HepG2 (cell line): ENCODE results near the gene OSGIN1. TPM values are rescaled to one million over a fixed set of nuclear protein-coding genes. Genes with fewer than 3 reads are reported as not detected.

Experiments
- CHD4 ChIP-seq: fragments of 200-600 bp; sonication (generic); IDR thresholded peaks from 2 replicates; pipeline ENCODE4 v1.7.0; 2017; ENCODE audit warnings: mild to moderate bottlenecking, low read length, borderline replicate concordance
- FOXK1 ChIP-seq: sonication (generic); formaldehyde crosslinking; IDR thresholded peaks from 2 replicates; pipeline ENCODE4 v1.4.0; 2020; ENCODE audit warnings: low read depth, missing genetic modification reagents, borderline replicate concordance
- HNRNPH1 ChIP-seq: fragments of 200-400 bp; formaldehyde crosslinking; optimal IDR thresholded peaks from 2 replicates; pipeline ENCODE3; 2017; ENCODE audit warnings: mild to moderate bottlenecking, low read depth, low read length
- HNRNPK ChIP-seq: fragments of 200-400 bp; formaldehyde crosslinking; IDR thresholded peaks from 2 replicates; pipeline ENCODE4 v1.6.1; 2018; ENCODE audit warnings: low read length, low read depth, moderate library complexity, mild to moderate bottlenecking; ENCODE audit not compliant: poor library complexity, severe bottlenecking
- MED1 ChIP-seq: sonication (generic); formaldehyde crosslinking; IDR thresholded peaks from 2 replicates; pipeline ENCODE4 v1.4.0; 2020; ENCODE audit warnings: missing genetic modification reagents
- SAP130 ChIP-seq: IDR thresholded peaks from 2 replicates; pipeline ENCODE4 v1.6.1; 2016; ENCODE audit warnings: low read depth
- TOE1 ChIP-seq: sonication (generic); formaldehyde crosslinking; IDR thresholded peaks from 2 replicates; pipeline ENCODE4 v1.4.0; 2020; ENCODE audit warnings: mild to moderate bottlenecking, missing genetic modification reagents
- ZNF260 ChIP-seq: sonication (generic); formaldehyde crosslinking; IDR thresholded peaks from 2 replicates; pipeline ENCODE4 v1.4.0; 2020; ENCODE audit warnings: missing genetic modification reagents, low read depth, mild to moderate bottlenecking, borderline replicate concordance
- ZNF33A ChIP-seq: sonication (generic); formaldehyde crosslinking; IDR thresholded peaks from 2 replicates; pipeline ENCODE4 v1.5.1; 2020; ENCODE audit warnings: missing genetic modification reagents, mild to moderate bottlenecking, moderate library complexity, borderline replicate concordance
- ZNF431 ChIP-seq: sonication (generic); formaldehyde crosslinking; IDR thresholded peaks from 2 replicates; pipeline ENCODE4 v1.9.0; 2022; ENCODE audit warnings: missing genetic modification reagents, low read depth, mild to moderate bottlenecking, borderline replicate concordance
- ZNF749 ChIP-seq: sonication (generic); formaldehyde crosslinking; IDR thresholded peaks from 2 replicates; pipeline ENCODE4 v1.8.0; 2022; ENCODE audit warnings: mild to moderate bottlenecking, missing genetic modification reagents, moderate library complexity, borderline replicate concordance
- ZNF773 ChIP-seq: sonication (generic); formaldehyde crosslinking; IDR thresholded peaks from 2 replicates; pipeline ENCODE4 v1.4.0; 2020; ENCODE audit warnings: missing genetic modification reagents, borderline replicate concordance
- polyA plus RNA-seq, 8 experiments: library from polyadenylated mRNA; depleted of rRNA in 3 of 8; stranded (reverse) in 7 of 8; unstranded in 1 of 8; fragments of >200 nt; fragmentation: Illumina TruSeq in 4 of 8; extraction: Trizol in 4 of 8; gene quantifications; 2 replicates each; pipeline versions ENCODE4 v1.2.1 to v1.2.3, GENCODE V29; 2011 to 2016; ENCODE audit warnings: low read depth in 4 of 8, missing spikeins in 1 of 8, mixed read lengths in 1 of 8; ENCODE audit not compliant: insufficient read depth in 1 of 8
- total RNA-seq, 5 experiments: library from RNA; depleted of rRNA; stranded (reverse); fragments of >200 nt; fragmentation: Illumina TruSeq; extraction: Trizol; gene quantifications; 2 replicates each; pipeline ENCODE4 v1.2.3, GENCODE V29; 2016; ENCODE audit warnings: low read depth in 1 of 5
- TF ChIP-seq, protein P1 (sequence below): sonication (generic); formaldehyde crosslinking; IDR thresholded peaks from 2 replicates; pipeline ENCODE4 v1.8.1; 2023; ENCODE audit warnings: mild to moderate bottlenecking, missing genetic modification reagents, borderline replicate concordance
- TF ChIP-seq, protein P2 (sequence below): IDR thresholded peaks from 2 replicates; pipeline ENCODE4 v1.6.1; 2016; ENCODE audit warnings: control low read depth
- TF ChIP-seq, protein P3 (sequence below): sonication (generic); formaldehyde crosslinking; IDR thresholded peaks from 2 replicates; pipeline ENCODE4 v1.8.1; 2023; ENCODE audit warnings: mild to moderate bottlenecking, missing genetic modification reagents
- TF ChIP-seq, protein P4 (sequence below): sonication (generic); formaldehyde crosslinking; IDR thresholded peaks from 2 replicates; pipeline ENCODE4 v1.5.0; 2020; ENCODE audit warnings: mild to moderate bottlenecking, low read depth, missing genetic modification reagents, borderline replicate concordance
- TF ChIP-seq, protein P5 (sequence below): sonication (generic); formaldehyde crosslinking; IDR thresholded peaks from 2 replicates; pipeline ENCODE4 v1.4.0; 2020; ENCODE audit warnings: missing genetic modification reagents, borderline replicate concordance
- TF ChIP-seq, protein P6 (sequence below): sonication (generic); formaldehyde crosslinking; IDR thresholded peaks from 2 replicates; pipeline ENCODE4 v1.4.0; 2020; ENCODE audit warnings: missing genetic modification reagents

The OSGIN1 gene
- total and polyA plus RNA-seq, 2 of the 13 experiments (the other 11 are each of a cell fraction or from before 2014, with no cell fraction given), result 20.5 to 27.1 TPM

DNA sequence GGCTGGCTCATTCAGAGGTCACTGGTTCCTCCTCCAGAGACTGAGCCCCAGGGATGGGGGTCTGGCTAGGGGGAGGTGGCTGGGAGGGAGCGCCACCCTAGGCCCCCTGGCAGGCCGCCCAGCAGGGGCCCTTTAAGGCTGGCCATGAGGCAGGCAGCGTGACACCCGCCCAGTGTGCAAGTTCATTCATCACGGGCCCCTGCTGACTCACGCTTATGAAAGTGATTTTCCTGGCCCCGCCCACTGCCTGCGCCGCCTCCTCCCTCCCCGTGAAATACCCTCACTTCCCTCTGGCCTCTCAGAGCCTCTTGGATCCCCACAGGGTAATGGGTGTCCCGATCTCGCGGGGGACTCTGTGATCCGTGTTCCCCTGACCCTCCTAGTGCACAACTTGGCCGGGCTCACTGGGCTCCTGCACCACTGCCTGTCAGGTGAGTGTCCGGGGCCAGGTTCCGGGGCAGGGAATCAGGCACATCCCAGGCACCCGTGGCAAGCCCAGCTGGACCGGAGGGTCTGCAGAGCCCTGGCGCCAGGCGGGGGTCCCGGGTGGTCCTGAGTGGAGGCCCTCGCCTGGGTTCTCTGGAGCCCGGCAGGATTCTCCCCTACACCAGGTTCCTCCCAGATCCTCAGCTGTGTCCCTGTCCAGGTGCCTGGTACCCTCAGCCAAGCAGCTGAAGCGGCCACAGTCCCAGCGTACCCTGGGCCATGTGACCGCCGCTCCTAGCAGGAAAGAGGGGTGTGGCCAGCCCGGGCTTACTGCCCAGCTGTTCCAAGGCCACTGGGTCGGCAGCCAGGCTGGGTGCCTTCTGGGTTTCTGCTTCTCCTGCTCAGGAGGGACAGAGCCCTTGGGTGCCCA lies at the start of gene OSGIN1 (continued):
- TF ChIP-seq, protein P1, sequence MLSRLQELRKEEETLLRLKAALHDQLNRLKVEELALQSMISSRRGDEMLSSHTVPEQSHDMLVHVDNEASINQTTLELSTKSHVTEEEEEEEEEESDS (CRISPR knock-in tag), result 0 out of 2 replicates have a peak, but pooled peaks have one; percentile 35
- TF ChIP-seq, protein P2, sequence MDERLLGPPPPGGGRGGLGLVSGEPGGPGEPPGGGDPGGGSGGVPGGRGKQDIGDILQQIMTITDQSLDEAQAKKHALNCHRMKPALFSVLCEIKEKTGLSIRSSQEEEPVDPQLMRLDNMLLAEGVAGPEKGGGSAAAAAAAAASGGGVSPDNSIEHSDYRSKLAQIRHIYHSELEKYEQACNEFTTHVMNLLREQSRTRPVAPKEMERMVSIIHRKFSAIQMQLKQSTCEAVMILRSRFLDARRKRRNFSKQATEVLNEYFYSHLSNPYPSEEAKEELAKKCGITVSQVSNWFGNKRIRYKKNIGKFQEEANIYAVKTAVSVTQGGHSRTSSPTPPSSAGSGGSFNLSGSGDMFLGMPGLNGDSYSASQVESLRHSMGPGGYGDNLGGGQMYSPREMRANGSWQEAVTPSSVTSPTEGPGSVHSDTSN (CRISPR knock-in tag), result no peak
- peak; percentile 58 for TF ChIP-seq FOXK1 (CRISPR knock-in tag)
- TF ChIP-seq ZNF773, result 0 out of 2 replicates have a peak, but pooled peaks have one; percentile 68
- no peak for TF ChIP-seq HNRNPH1
- peak; percentile 76 for TF ChIP-seq MED1 (CRISPR knock-in tag)
- peak; percentile 25; the same call in 1 of the 2 replicates for TF ChIP-seq TOE1
- peak; percentile 95 for TF ChIP-seq SAP130 (CRISPR knock-in tag)
- TF ChIP-seq CHD4, result peak; percentile 33; the same call in 1 of the 2 replicates
- TF ChIP-seq ZNF749 (CRISPR knock-in tag), result peak; percentile 22; the same call in 1 of the 2 replicates
- TF ChIP-seq, protein P3, sequence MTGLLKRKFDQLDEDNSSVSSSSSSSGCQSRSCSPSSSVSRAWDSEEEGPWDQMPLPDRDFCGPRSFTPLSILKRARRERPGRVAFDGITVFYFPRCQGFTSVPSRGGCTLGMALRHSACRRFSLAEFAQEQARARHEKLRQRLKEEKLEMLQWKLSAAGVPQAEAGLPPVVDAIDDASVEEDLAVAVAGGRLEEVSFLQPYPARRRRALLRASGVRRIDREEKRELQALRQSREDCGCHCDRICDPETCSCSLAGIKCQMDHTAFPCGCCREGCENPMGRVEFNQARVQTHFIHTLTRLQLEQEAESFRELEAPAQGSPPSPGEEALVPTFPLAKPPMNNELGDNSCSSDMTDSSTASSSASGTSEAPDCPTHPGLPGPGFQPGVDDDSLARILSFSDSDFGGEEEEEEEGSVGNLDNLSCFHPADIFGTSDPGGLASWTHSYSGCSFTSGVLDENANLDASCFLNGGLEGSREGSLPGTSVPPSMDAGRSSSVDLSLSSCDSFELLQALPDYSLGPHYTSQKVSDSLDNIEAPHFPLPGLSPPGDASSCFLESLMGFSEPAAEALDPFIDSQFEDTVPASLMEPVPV (CRISPR knock-in tag), result peak; percentile 88
- TF ChIP-seq ZNF260 (CRISPR knock-in tag), result no peak
- TF ChIP-seq, protein P4, sequence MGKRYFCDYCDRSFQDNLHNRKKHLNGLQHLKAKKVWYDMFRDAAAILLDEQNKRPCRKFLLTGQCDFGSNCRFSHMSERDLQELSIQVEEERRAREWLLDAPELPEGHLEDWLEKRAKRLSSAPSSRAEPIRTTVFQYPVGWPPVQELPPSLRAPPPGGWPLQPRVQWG (CRISPR knock-in tag), result no peak
- no peak; the same call in 1 of the 2 replicates for TF ChIP-seq ZNF431 (CRISPR knock-in tag)
- TF ChIP-seq, protein P5, sequence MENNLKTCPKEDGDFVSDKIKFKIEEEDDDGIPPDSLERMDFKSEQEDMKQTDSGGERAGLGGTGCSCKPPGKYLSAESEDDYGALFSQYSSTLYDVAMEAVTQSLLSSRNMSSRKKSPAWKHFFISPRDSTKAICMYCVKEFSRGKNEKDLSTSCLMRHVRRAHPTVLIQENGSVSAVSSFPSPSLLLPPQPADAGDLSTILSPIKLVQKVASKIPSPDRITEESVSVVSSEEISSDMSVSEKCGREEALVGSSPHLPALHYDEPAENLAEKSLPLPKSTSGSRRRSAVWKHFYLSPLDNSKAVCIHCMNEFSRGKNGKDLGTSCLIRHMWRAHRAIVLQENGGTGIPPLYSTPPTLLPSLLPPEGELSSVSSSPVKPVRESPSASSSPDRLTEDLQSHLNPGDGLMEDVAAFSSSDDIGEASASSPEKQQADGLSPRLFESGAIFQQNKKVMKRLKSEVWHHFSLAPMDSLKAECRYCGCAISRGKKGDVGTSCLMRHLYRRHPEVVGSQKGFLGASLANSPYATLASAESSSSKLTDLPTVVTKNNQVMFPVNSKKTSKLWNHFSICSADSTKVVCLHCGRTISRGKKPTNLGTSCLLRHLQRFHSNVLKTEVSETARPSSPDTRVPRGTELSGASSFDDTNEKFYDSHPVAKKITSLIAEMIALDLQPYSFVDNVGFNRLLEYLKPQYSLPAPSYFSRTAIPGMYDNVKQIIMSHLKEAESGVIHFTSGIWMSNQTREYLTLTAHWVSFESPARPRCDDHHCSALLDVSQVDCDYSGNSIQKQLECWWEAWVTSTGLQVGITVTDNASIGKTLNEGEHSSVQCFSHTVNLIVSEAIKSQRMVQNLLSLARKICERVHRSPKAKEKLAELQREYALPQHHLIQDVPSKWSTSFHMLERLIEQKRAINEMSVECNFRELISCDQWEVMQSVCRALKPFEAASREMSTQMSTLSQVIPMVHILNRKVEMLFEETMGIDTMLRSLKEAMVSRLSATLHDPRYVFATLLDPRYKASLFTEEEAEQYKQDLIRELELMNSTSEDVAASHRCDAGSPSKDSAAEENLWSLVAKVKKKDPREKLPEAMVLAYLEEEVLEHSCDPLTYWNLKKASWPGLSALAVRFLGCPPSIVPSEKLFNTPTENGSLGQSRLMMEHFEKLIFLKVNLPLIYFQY (CRISPR knock-in tag), result peak; percentile 89
- TF ChIP-seq ZNF33A, result no peak
- TF ChIP-seq, protein P6, sequence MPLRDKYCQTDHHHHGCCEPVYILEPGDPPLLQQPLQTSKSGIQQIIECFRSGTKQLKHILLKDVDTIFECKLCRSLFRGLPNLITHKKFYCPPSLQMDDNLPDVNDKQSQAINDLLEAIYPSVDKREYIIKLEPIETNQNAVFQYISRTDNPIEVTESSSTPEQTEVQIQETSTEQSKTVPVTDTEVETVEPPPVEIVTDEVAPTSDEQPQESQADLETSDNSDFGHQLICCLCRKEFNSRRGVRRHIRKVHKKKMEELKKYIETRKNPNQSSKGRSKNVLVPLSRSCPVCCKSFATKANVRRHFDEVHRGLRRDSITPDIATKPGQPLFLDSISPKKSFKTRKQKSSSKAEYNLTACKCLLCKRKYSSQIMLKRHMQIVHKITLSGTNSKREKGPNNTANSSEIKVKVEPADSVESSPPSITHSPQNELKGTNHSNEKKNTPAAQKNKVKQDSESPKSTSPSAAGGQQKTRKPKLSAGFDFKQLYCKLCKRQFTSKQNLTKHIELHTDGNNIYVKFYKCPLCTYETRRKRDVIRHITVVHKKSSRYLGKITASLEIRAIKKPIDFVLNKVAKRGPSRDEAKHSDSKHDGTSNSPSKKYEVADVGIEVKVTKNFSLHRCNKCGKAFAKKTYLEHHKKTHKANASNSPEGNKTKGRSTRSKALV (CRISPR knock-in tag), result peak; percentile 63; the same call in 1 of the 2 replicates
- no peak for TF ChIP-seq HNRNPK
